HG03442 (cell line): ENCODE data around the gene MTUS2.
"Not testable (repeated sequence)": the region's sequence is repeated elsewhere in the genome, so short reads cannot be mapped to it uniquely, and the experiment has no call there.

Experiments
- ATAC-seq: cut with Tn5 transposase; IDR thresholded peaks from one replicate; pipeline ENCODE4 v1.9.1; 2021; ENCODE audit warnings: mild to moderate bottlenecking, moderate library complexity; ENCODE audit not compliant: unreplicated experiment

MTUS2 gene

GRCh38 chr13:29210676-29211075 lies 390.5 kb downstream of the MTUS2 start:
- ATAC-seq: no peak

GRCh38 chr13:29211162-29211561 lies 391.0 kb downstream of the MTUS2 start:
- ATAC-seq: not testable (repeated sequence)

- no peak for ATAC-seq
Measured at GRCh38 chr13:29222458-29222857, 402.3 kb downstream of the MTUS2 start.

GRCh38 chr13:29224206-29224605 lies 404.1 kb downstream of the MTUS2 start:
- ATAC-seq: no peak

GRCh38 chr13:29227576-29227975 lies 407.4 kb downstream of the MTUS2 start:
- no peak for ATAC-seq

DNA sequence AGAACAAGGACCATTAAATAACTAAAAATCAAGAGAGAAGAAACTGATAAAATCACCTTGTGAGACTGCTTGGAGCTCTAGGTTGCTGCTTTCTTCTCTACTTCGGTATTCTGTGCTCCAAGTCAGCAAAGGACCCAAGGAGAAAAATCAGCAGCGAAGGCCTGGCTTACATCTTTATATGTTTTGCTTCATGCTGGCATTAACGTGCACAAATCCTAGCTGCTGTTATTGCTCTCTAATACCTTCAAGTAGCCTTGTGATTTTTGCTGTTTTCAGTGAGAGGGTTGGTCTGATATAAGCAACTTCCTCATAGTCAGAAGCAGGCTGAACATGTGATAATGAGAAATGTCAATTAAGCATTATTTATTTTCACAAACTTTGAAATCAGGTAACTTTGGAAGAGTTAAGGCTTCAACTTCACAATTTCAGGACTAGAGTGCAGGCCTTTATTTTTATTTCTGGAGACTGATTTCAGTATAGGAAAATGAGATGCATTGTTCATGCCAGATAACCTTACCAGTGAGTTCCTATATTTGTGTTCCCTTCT lies 410.2 kb downstream of the MTUS2 start:
- no peak for ATAC-seq

DNA sequence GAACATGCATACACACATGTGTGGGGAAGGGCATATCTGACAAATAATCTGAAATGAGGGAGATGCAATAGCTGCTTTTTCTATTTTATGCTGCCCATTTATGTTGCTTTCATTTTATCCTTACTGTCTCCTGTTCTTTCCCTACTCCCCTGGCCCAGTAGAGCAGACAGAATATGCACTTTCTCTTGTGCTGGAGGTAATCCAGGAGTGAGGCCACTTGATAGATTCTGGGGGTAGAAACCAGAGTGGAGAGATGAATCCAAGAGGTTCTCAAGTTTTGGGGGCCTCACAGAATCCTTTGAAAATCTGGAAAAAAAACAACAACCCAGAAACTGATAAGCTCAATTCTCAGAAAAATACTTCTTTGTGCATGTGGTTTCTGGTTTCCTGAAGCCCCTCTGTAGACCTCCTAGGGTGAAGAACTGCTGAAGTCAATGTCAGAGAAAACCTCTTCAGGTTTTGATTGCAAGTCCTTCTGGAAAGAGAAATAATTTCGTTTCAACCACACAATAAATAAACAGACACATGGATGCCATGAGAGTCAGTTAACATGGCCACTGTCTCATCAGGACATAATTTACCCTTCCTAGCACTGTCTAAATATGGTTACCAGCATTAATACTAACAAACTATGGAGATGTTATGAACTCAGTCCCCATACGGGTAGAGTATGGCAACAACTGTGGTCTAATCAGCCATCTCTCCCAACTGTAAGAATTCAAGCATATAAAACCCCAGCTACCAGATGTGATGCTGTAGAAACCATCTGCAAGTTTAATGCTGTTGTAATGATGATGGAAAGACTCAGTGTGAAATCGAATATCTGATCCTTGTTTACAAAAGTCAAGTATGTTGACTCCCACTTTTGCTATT lies 419.8 kb downstream of the MTUS2 start:
- no peak for ATAC-seq

DNA sequence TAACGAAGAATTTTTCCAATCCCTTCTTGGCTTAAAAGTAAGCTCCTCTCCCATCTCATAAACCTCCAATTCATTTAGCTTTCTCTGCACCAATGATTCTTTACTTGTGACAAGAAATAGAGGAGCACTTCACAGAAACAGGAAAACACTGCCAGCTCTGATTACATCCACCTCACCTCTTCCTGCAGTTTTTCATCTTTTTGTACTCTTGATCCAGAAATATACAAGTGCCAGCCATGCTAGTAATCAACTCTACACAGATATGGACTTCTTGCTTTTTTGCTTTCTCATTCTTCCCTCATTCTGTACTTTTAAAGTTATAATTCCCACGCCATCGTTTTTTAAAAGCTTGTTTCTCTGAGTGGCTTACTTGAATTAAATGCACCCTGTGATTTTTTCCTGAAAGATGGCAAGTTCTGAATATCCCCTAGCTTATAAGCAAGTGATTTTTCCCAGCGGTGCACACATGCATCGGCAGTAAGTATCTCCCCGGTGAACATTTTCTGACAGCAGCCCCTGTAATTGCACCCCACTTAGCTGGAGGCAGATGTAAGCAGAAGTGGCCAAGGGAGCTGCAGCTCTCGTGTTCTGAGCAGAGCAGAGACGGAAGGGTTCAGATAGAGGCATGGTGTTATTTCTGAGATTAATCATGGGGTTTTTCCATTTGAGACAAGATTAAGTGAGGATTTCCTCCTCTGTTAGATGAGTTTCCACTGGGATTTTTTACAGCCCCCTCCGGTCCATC lies 434.7 kb downstream of the MTUS2 start:
- ATAC-seq: no peak

GRCh38 chr13:29255567-29255966 lies 435.4 kb downstream of the MTUS2 start:
- ATAC-seq: no peak

DNA sequence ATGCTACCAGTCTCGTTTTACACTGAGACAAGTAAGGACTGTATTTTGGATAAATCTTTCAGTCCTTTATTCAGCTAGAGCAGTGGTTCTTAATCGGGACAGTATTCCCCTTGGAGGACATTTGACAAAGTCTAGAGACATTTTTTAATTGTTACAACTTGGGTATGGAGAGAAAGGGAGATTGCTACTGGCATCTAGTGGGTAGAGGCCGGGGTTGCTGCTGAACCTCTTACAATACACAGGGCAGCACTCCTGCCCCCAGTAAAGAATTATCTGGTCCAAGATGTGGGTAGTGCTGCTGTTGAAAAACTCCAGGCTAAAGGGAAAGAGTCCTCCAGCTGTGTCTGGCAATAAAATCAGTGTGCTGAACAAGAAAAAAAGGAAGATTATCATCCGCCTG lies 440.5 kb downstream of the MTUS2 start:
- no peak for ATAC-seq

- no peak for ATAC-seq
Measured at GRCh38 chr13:29266261-29266660, 446.1 kb downstream of the MTUS2 start.

DNA sequence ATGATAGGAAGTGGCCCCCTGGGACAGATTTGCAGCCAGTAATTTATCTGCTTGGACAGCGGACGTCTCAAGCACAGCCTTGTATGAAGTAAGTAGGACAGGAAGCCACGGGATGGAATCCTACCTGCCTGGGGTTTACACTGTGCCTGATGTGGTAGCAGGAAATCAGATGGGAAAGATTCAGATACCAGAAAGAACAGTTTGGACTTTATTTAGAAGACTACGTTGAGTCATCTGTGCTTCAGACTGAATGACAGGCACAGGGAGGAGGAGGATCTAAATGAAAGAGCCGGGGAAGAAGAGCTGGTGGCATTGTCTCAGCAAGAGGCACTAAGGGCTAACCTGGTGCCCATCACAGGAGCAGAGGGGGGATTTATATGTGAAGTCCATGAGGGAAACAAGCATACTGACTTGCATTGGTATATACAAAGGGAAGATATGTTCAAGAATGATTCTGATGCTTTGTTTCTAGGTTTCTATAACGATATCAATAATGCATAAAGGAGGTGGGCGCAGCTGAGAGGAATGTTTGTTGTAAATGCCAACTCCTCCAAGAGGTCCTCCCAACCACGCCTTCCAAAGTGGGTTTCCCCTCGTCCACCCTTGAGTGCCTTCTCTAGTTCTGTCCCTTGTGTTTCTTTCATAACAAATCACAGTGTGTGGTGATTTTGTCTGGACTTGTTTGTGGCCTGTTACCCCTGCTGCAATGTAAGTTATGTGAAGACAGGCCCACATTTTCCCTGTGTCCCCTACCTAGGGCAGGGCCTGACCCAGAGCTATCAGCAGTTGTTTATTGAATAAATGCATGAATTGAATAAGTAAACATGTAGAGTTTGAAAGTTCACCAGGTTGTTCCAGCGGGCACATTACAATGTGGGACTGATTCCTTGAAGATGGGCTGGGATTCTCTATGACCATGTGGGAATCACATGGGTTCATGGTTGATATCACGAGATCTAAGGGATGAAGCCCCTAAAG lies 446.9 kb downstream of the MTUS2 start:
- ATAC-seq: no peak

- ATAC-seq: no peak
Measured at GRCh38 chr13:29270271-29270985, 450.3 kb downstream of the MTUS2 start.

- no peak for ATAC-seq
Measured at GRCh38 chr13:29271606-29272005, 451.5 kb downstream of the MTUS2 start.

GRCh38 chr13:29279356-29280254 lies 459.5 kb downstream of the MTUS2 start:
- ATAC-seq: no peak

DNA sequence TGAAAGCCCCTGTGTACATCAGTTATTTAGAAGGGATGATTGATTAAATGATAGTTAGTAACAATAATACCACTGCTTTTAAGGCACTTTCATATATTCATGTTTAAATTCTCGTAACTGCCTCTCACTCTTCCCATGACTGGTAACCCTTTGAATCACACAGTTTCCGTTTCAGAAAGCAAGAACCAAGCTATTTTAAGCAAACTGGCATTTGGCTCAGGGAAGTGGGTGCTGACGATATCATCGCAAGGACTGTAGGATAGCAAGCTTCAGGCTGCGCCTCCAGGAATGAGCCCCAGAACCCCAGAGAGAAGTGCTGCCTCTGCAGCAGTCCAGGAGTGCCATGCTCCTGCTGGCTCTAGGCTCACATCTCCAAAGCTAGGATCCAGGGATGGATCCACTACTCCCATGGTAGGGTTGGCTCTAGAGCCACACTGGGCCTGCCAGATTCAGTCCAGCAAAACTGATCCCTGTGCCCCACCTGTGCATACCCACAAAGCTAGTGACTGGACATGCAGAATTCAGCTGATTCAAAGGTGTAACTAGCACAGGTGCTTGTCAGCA lies 461.9 kb downstream of the MTUS2 start:
- no peak for ATAC-seq

- ATAC-seq: no peak
Measured at GRCh38 chr13:29284726-29285125, 464.6 kb downstream of the MTUS2 start.

GRCh38 chr13:29287237-29287636 lies 467.1 kb downstream of the MTUS2 start:
- ATAC-seq: no peak

- no peak for ATAC-seq
Measured at GRCh38 chr13:29292045-29292444, 471.9 kb downstream of the MTUS2 start.
